ENCODE results near the gene ARHGEF19.

GRCh38 chr1:16174886-16175598 is 37.4 kb downstream of the ARHGEF19 start:
- TF ChIP-seq POLR2A (IDR thresholded peaks at IDR 0.05; ENCODE audit: low read depth), result no peak
- TF ChIP-seq POLR2AphosphoS5 (IDR thresholded peaks at IDR 0.05), result no peak
